ENCODE results near the gene RAC2. TPM values are rescaled to one million over a fixed set of nuclear protein-coding genes. Genes with fewer than 3 reads are reported as not detected.

RAC2 gene
- total RNA-seq, 1 experiment from 2014 or later, result 50.5 TPM

- peaks cover 66% of the 10 kb centered on the region for H3K4me1 ChIP-seq (ENCODE audit: insufficient read depth, low read length)
Measured at GRCh38 chr22:37192741-37193140, 51.3 kb downstream of the RAC2 start.

GRCh38 chr22:37192204-37192603 is 51.9 kb downstream of the RAC2 start:
- Histone ChIP-seq H2AFZ (ENCODE audit: low read length) (no peak overlapping the region), H3K4me1 (ENCODE audit: insufficient read depth, low read length) (peaks cover 67% of the 10 kb centered on the region), H3K9me2 (replicated peaks; ENCODE audit: low read length) (no peaks in the 10 kb centered on the region), H4K20me1 (ENCODE audit: low read length) (no peaks in the 10 kb centered on the region), H3K9ac (ENCODE audit: low read length) (no peak overlapping the region), H3F3A (ENCODE audit: low read length, unreplicated experiment) (peaks cover 4% of the 10 kb centered on the region), H3K9me3 (ENCODE audit: low read length) (no peaks in the 10 kb centered on the region), H3K36me3 (ENCODE audit: low read depth, low read length) (no peaks in the 10 kb centered on the region), H3K4me2 (ENCODE audit: low read length) (peak overlapping the region; percentile 35), H3K27me3 (ENCODE audit: low read length) (no peaks in the 10 kb centered on the region), H3K27ac (ENCODE audit: low read length) (peak overlapping the region; percentile 41), H3K4me3 (ENCODE audit: low read length) (no peak overlapping the region), H3K79me2 (ENCODE audit: low read length) (no peaks in the 10 kb centered on the region)
- DNase-seq (no peak), ATAC-seq (no peak)
- ChIA-PET POLR2A (ENCODE audit: unreplicated experiment) (no interaction called here), CTCF (no interaction called here)
- TF ChIP-seq CTCF (conservative IDR thresholded peaks at IDR 0.05; ENCODE audit: low read depth, low read length), result no peak
- no peak for TF ChIP-seq EZH2 (IDR thresholded peaks at IDR 0.05; ENCODE audit: low read length, unreplicated experiment)
- TF ChIP-seq EZH2phosphoT487 (IDR thresholded peaks at IDR 0.05; ENCODE audit: borderline replicate concordance, low read length), result no peak
- intact Hi-C loops (cut with micrococcal nuclease), result loop anchor here (10.0 kb wide), 1 partner anchor 117 kb away; no protein-coding TSS in a partner anchor
- BruUV-seq (replicated peaks), result no TSS peak

More at GRCh38 chr22:37192741-37193140, 51.3 kb downstream of the RAC2 start:
- Histone ChIP-seq H3K79me2 (ENCODE audit: low read length) (no peaks in the 10 kb centered on the region), H3K27me3 (ENCODE audit: low read length) (no peaks in the 10 kb centered on the region), H2AFZ (ENCODE audit: low read length) (no peak overlapping the region), H3K4me2 (ENCODE audit: low read length) (no peak overlapping the region), H3K9me2 (replicated peaks; ENCODE audit: low read length) (no peaks in the 10 kb centered on the region), H3K36me3 (ENCODE audit: low read depth, low read length) (no peaks in the 10 kb centered on the region), H3F3A (ENCODE audit: low read length, unreplicated experiment) (peaks cover 4% of the 10 kb centered on the region), H3K9ac (ENCODE audit: low read length) (no peak overlapping the region), H3K4me3 (ENCODE audit: low read length) (no peak overlapping the region), H3K9me3 (ENCODE audit: low read length) (no peaks in the 10 kb centered on the region), H4K20me1 (ENCODE audit: low read length) (no peaks in the 10 kb centered on the region), H3K27ac (ENCODE audit: low read length) (no peak overlapping the region)
- TF ChIP-seq EZH2phosphoT487 (IDR thresholded peaks at IDR 0.05; ENCODE audit: borderline replicate concordance, low read length) (no peak), EZH2 (IDR thresholded peaks at IDR 0.05; ENCODE audit: low read length, unreplicated experiment) (no peak), CTCF (conservative IDR thresholded peaks at IDR 0.05; ENCODE audit: low read depth, low read length) (no peak)
- no TSS peak for BruUV-seq (replicated peaks)
- intact Hi-C loops (cut with micrococcal nuclease), result loop anchor here (10.0 kb wide), 1 partner anchor 118 kb away; no protein-coding TSS in a partner anchor
- no peak for DNase-seq
- ChIA-PET POLR2A (ENCODE audit: unreplicated experiment) (no interaction called here), CTCF (no interaction called here)
- no peak for ATAC-seq

GRCh38 chr22:37190262-37190780 is 53.7 kb downstream of the RAC2 start:
- CTCF ChIA-PET, result interaction anchor here (0.6 kb wide), 1 partner anchor 74 kb away, joined by 3 read pairs; no protein-coding TSS in a partner anchor
- Histone ChIP-seq H3K27ac (ENCODE audit: low read length) (peak overlapping the region; percentile 96), H3K9ac (ENCODE audit: low read length) (peak overlapping the region; percentile 65), H3K79me2 (ENCODE audit: low read length) (0 out of 2 replicates have a peak, but pooled peaks cover 4% of the 10 kb centered on the region), H3K9me3 (ENCODE audit: low read length) (no peaks in the 10 kb centered on the region), H3K4me1 (ENCODE audit: insufficient read depth, low read length) (peaks cover 60% of the 10 kb centered on the region), H2AFZ (ENCODE audit: low read length) (no peak overlapping the region), H4K20me1 (ENCODE audit: low read length) (no peaks in the 10 kb centered on the region), H3K9me2 (replicated peaks; ENCODE audit: low read length) (no peaks in the 10 kb centered on the region), H3K27me3 (ENCODE audit: low read length) (no peaks in the 10 kb centered on the region), H3K4me2 (ENCODE audit: low read length) (peak overlapping the region; percentile 79), H3K4me3 (ENCODE audit: low read length) (peak overlapping the region; percentile 50), H3K36me3 (ENCODE audit: low read depth, low read length) (no peaks in the 10 kb centered on the region), H3F3A (ENCODE audit: low read length, unreplicated experiment) (peaks cover 4% of the 10 kb centered on the region)
- no peak for TF ChIP-seq CTCF (conservative IDR thresholded peaks at IDR 0.05; ENCODE audit: low read depth, low read length)
- POLR2A ChIA-PET (ENCODE audit: unreplicated experiment), result no interaction called here
- intact Hi-C loops (cut with micrococcal nuclease), result loop anchor here (10.0 kb wide), 1 partner anchor 116 kb away; no protein-coding TSS in a partner anchor
- DNase-seq, result peak; percentile 81
- BruUV-seq (replicated peaks), result no TSS peak
- ATAC-seq, result peak; percentile 26; the same call in 1 of the 2 replicates
